GM18870 (cell line): ENCODE data around the gene CER1.
A peak's percentile ranks its signal among the peaks of the same experiment; 100 is the strongest.
"Not testable (repeated sequence)": the region's sequence is repeated elsewhere in the genome, so short reads cannot be mapped to it uniquely, and the experiment has no call there.

ENCODE experiments used
- ATAC-seq: cut with Tn5 transposase; IDR thresholded peaks from one replicate; pipeline ENCODE4 v1.9.1; 2021; ENCODE audit warnings: moderate library complexity; ENCODE audit not compliant: unreplicated experiment

CER1 gene

GRCh38 chr9:14719231-14719923 lies 3.2 kb downstream of the CER1 start:
- ATAC-seq: no peak

- ATAC-seq: no peak
Measured at GRCh38 chr9:14715102-14715501, 7.4 kb downstream of the CER1 start.

GRCh38 chr9:14713187-14713767 lies 9.3 kb downstream of the CER1 start:
- ATAC-seq: no peak

- no peak for ATAC-seq
Measured at GRCh38 chr9:14710804-14711203, 11.7 kb downstream of the CER1 start.

- ATAC-seq: peak; percentile 80
Measured at GRCh38 chr9:14706530-14707140, 15.9 kb downstream of the CER1 start.

- no peak for ATAC-seq
Measured at GRCh38 chr9:14705079-14705478, 17.5 kb downstream of the CER1 start.

- no peak for ATAC-seq
Measured at GRCh38 chr9:14704281-14704680, 18.3 kb downstream of the CER1 start.

- no peak for ATAC-seq
Measured at GRCh38 chr9:14702200-14702720, 20.3 kb downstream of the CER1 start.

- ATAC-seq: peak; percentile 52
Measured at GRCh38 chr9:14693251-14693861, 29.2 kb downstream of the CER1 start, which contains the start of gene ZDHHC21. TSS of gene ZDHHC21 (minus strand) at chr9:14693432. CDS start at chr9:14674340, 19,092 bp downstream.

- ATAC-seq: peak; percentile 20
Measured at GRCh38 chr9:14692470-14693250, 29.9 kb downstream of the CER1 start.

GRCh38 chr9:14690948-14691730 lies 31.4 kb downstream of the CER1 start:
- ATAC-seq: no peak

GRCh38 chr9:14687042-14687719 lies 35.4 kb downstream of the CER1 start:
- no peak for ATAC-seq

- no peak for ATAC-seq
Measured at GRCh38 chr9:14686168-14686567, 36.4 kb downstream of the CER1 start.

GRCh38 chr9:14682616-14683015 lies 39.9 kb downstream of the CER1 start:
- ATAC-seq: not testable (repeated sequence)

- ATAC-seq: no peak
Measured at GRCh38 chr9:14678776-14679175, 43.8 kb downstream of the CER1 start.

GRCh38 chr9:14677872-14678271 lies 44.7 kb downstream of the CER1 start:
- ATAC-seq: no peak

GRCh38 chr9:14677396-14677795 lies 45.1 kb downstream of the CER1 start:
- no peak for ATAC-seq

- no peak for ATAC-seq
Measured at GRCh38 chr9:14674630-14675029, 47.9 kb downstream of the CER1 start.

GRCh38 chr9:14671377-14671776 lies 51.2 kb downstream of the CER1 start:
- no peak for ATAC-seq
